A673 (cell line): Measurements from ENCODE around the gene XKR7. TPM values are rescaled to one million over a fixed set of nuclear protein-coding genes. Genes with fewer than 3 reads are reported as not detected.

Experiments
- BruUV-seq: library from RNA; stranded (reverse); fragments of 400-500 nt; replicated peaks from 2 replicates; lab custom pipeline; 2021; lab: Mats Ljungman, UMichigan
- CTCF ChIA-PET: fragments of 300-600 bp; sonication (Branson Sonifier 250); formaldehyde crosslinking; loops from one replicate; lab custom pipeline; 2022; ENCODE audit warnings: antibody characterized with exemption; lab: Charles Lee
- POLR2A ChIA-PET: fragments of 300-600 bp; sonication (Branson Sonifier 250); formaldehyde crosslinking; loops from one replicate; lab custom pipeline; 2022; ENCODE audit warnings: antibody characterized with exemption; ENCODE audit not compliant: low non-redundant PET; lab: Charles Lee
- DNase-seq: peaks from one replicate; pipeline ENCODE4 v3.0.0-alpha.2; 2015; ENCODE audit warnings: low spot score
- H3K27ac ChIP-seq: fragments of 200-600 bp; sonication (generic); 2 replicates; pipeline ENCODE4 v1.5.1; 2016; ENCODE audit warnings: mixed run types, low read depth, mild to moderate bottlenecking, mixed read lengths, antibody characterized with exemption, low read length; ENCODE audit not compliant: poor library complexity, severe bottlenecking
- H3K27me3 ChIP-seq: fragments of 200-600 bp; sonication (generic); replicated peaks from 2 replicates; pipeline ENCODE4 v1.6.1; 2017; ENCODE audit warnings: mixed run types, low read depth, mild to moderate bottlenecking, mixed read lengths, antibody characterized with exemption, low read length; ENCODE audit not compliant: insufficient read depth, poor library complexity
- H3K36me3 ChIP-seq: fragments of 200-600 bp; sonication (generic); 2 replicates; pipeline ENCODE4 v1.6.1; 2016; ENCODE audit warnings: mixed run types, mild to moderate bottlenecking, mixed read lengths, antibody characterized with exemption, low read length; ENCODE audit not compliant: insufficient read depth, poor library complexity, severe bottlenecking
- H3K4me1 ChIP-seq: fragments of 200-600 bp; sonication (generic); 2 replicates; pipeline ENCODE4 v1.6.1; 2017; ENCODE audit warnings: mixed run types, mild to moderate bottlenecking, mixed read lengths, antibody characterized with exemption, low read length; ENCODE audit not compliant: insufficient read depth, poor library complexity, severe bottlenecking
- H3K4me3 ChIP-seq: fragments of 200-600 bp; sonication (generic); 2 replicates; pipeline ENCODE4 v1.5.1; 2016; ENCODE audit warnings: low read depth, mixed run types, mild to moderate bottlenecking, mixed read lengths, low read length; ENCODE audit not compliant: poor library complexity, severe bottlenecking
- H3K9me3 ChIP-seq: fragments of 200-600 bp; sonication (generic); 2 replicates; pipeline ENCODE4 v1.6.1; 2016; ENCODE audit warnings: mixed run types, low read depth, mild to moderate bottlenecking, mixed read lengths, antibody characterized with exemption, low read length; ENCODE audit not compliant: poor library complexity, severe bottlenecking
- CTCF ChIP-seq: fragments of 300-800, 200-600 bp; sonication (generic); conservative IDR thresholded peaks from 2 replicates; pipeline ENCODE4 v1.5.1; 2017; ENCODE audit warnings: low read depth, mild to moderate bottlenecking, antibody characterized with exemption, low read length, moderate library complexity, mixed read lengths
- EZH2 ChIP-seq: fragments of 200-600 bp; sonication (generic); IDR thresholded peaks from 2 replicates; pipeline ENCODE4 v1.6.1; 2017; ENCODE audit warnings: borderline replicate concordance, low read depth, mild to moderate bottlenecking, mixed read lengths, antibody characterized with exemption, low read length; ENCODE audit not compliant: poor library complexity, severe bottlenecking
- intact Hi-C: fragments of 100-400 bp; cut with micrococcal nuclease; formaldehyde crosslinking; loops from one replicate; pipeline ENCODE4 v1.10.0; 2022; ENCODE audit not compliant: unreplicated experiment
- total RNA-seq: library from RNA; stranded (reverse); gene quantifications from 2 replicates; pipeline ENCODE4 v1.2.3, GENCODE V29; 2021

XKR7 gene
- total RNA-seq, 1 experiment from 2014 or later = not detected

- no peak for DNase-seq
These were observed 67.5 kb downstream of the XKR7 start for GRCh38 chr20:32035426-32035779.

GRCh38 chr20:32036252-32036651 lies 68.3 kb downstream of the XKR7 start:
- H3K9me3 ChIP-seq = no peaks in the 10 kb centered on the region
- no peaks in the 10 kb centered on the region for H3K36me3 ChIP-seq
- intact Hi-C loops = no loop called here
- POLR2A ChIA-PET = no interaction called here
- CTCF ChIA-PET = no interaction called here
- no peak overlapping the region for H3K27ac ChIP-seq
- H3K27me3 ChIP-seq = no peaks in the 10 kb centered on the region
- no peak overlapping the region for H3K4me3 ChIP-seq
- DNase-seq = no peak
- H3K4me1 ChIP-seq = peaks cover 3% of the 10 kb centered on the region
- BruUV-seq = no TSS peak
- no peak for TF ChIP-seq CTCF

More at GRCh38 chr20:32035426-32035779, 67.5 kb downstream of the XKR7 start:
- intact Hi-C loops = no loop called here
- CTCF ChIA-PET = interaction anchor here (1.1 kb wide), 1 partner anchor 16 kb away, joined by 3 read pairs; no protein-coding TSS in a partner anchor
- POLR2A ChIA-PET = no interaction called here
- Histone ChIP-seq H3K9me3 (no peaks in the 10 kb centered on the region), H3K36me3 (no peaks in the 10 kb centered on the region), H3K4me3 (no peak overlapping the region), H3K27me3 (no peaks in the 10 kb centered on the region), H3K27ac (no peak overlapping the region), H3K4me1 (peaks cover 3% of the 10 kb centered on the region)
- TF ChIP-seq EZH2 (no peak), CTCF (no peak)
- BruUV-seq = no TSS peak

GRCh38 chr20:32036716-32037485 lies 69.0 kb downstream of the XKR7 start:
- BruUV-seq = no TSS peak
- DNase-seq = no peak

More at GRCh38 chr20:32036716-32037485, 69.0 kb downstream of the XKR7 start:
- TF ChIP-seq CTCF (no peak), EZH2 (no peak)
- Histone ChIP-seq H3K27ac (no peak overlapping the region), H3K4me3 (no peak overlapping the region), H3K4me1 (peaks cover 3% of the 10 kb centered on the region), H3K27me3 (no peaks in the 10 kb centered on the region), H3K9me3 (no peaks in the 10 kb centered on the region), H3K36me3 (no peaks in the 10 kb centered on the region)
- ChIA-PET POLR2A (no interaction called here), CTCF (no interaction called here)
- intact Hi-C loops = no loop called here
